Inflammatory macrophage treated with lipopolysaccharide for 4 hours (primary cell): ENCODE measurements around the gene SLC26A8.

Experiments used
- DNase-seq: peaks from one replicate; pipeline ENCODE4 v3.0.0-alpha.2; 2020

The SLC26A8 gene

DNA sequence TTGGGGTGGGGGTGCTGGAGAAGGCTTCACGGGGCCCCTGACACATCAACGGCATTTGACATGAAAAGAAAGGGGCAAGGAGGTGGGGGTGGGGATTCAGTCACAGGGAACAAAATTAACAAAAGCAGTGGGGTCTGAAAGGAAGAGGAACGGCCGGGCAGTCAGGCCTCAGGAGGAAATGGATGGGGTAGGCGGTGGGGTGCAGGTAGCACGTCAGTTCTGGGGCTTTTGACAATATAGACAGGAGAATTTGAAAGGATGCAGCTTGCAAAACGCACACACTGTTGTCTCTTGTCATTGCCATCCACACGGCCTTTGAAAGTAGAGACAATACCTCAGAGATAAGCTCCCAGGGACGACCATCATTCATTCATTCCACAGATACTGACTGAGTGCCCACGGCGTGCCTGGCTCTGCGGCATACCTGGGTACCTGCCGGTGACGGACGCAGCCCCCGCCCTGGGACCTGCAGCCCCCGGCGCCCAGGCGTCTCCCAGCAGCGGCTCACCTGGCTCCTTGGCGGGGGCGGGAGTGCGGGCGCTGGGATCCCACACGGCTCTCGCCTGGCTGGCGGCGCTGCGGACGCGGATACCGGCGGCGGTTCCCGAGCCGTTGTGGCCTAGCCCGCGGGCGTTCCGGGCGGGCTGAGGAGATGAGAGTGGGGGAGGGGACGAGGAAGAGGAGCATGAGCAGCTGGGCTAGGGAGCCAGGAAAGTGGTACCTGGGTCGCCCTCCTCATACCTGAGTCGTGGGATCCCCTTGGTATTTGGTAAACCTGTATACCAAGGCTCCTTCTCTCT lies at the start of gene SLC26A8:
Gene SLC26A8, minus strand, starts transcription at position 646 of the 800 bp plus-strand sequence. CDS start 4,934 bp downstream, outside the sequence.
- no peak for DNase-seq

GRCh38 chr6:36073587-36073986 lies 49.1 kb upstream of the SLC26A8 start:
- DNase-seq: no peak

DNA sequence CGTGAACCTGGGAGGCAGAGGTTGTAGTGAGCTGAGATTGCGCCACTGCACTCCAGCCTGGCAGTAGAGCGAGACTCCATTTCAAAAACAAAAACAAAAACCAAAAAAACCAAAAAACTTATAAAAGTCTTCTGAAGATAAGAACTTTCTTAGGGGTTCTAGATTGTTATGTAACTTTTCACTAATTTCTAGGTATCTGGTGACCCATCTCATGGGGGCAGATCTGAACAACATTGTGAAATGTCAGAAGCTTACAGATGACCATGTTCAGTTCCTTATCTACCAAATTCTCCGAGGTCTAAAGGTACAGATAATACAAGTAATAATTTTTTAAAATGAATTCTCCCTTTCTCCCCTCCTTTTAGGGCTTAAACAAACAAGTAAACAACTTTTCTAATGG lies 48.2 kb upstream of the SLC26A8 start:
- DNase-seq: no peak

DNA sequence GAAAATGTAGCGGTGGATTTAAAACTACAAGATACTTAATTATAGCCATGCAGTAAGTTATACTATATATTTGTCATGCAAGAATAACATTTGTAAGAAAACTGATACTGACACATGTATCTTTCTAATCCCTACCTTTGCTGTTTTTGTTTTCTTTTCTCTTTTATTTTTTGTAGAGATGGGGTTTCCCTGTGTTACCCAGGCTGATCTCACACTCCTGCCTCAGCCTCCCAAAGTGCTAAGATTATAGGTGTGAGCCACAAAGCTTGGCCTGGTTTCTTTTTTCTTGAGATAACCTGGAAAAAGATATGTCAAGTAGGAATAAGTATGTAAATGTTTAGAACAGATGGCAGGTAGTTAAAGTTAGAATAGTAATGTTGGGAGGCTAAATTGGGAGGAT lies 47.3 kb upstream of the SLC26A8 start:
- DNase-seq: no peak

GRCh38 chr6:36071281-36071680 lies 46.8 kb upstream of the SLC26A8 start:
- DNase-seq: no peak

DNA sequence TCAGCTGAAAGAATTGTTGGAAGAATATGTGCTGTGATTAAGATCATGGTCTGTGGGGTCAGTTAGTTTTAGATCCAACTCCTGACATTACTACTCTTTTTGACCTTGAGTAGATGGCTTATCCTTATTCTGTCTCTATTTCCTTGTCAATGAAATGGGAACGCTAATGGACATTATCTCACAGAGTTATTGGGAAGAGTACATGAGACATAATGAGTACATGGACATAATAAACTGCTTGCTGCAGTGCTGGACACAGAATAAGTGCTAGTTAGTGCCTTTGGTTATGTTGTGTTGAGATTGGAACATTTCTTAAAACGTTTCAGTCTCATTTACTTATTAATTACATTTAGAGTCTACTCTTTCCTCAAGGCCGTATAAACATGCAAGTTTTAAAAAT lies 45.8 kb upstream of the SLC26A8 start:
- no peak for DNase-seq

DNA sequence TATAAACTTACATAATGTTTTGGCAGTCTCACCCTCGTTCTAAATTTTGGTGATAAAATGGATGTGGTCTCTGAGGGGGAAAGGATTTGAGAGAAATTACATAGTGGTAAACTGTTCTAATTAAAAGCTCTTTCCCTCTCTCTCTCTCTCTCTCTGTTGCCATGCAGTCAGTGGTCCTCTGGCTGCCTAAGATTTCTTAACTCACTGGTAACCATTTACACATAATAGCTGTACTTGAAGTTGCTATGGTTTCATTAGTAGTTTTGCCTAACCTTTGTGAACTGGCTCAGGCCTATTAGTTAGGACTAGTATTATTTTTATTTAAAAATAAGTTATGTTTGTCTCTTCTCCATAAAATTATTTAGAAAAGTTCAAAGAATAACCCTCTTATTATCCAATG lies 45.1 kb upstream of the SLC26A8 start:
- no peak for DNase-seq

GRCh38 chr6:36068586-36068985 lies 44.1 kb upstream of the SLC26A8 start:
- DNase-seq: no peak

GRCh38 chr6:36068012-36068392 lies 43.6 kb upstream of the SLC26A8 start:
- DNase-seq: no peak

DNA sequence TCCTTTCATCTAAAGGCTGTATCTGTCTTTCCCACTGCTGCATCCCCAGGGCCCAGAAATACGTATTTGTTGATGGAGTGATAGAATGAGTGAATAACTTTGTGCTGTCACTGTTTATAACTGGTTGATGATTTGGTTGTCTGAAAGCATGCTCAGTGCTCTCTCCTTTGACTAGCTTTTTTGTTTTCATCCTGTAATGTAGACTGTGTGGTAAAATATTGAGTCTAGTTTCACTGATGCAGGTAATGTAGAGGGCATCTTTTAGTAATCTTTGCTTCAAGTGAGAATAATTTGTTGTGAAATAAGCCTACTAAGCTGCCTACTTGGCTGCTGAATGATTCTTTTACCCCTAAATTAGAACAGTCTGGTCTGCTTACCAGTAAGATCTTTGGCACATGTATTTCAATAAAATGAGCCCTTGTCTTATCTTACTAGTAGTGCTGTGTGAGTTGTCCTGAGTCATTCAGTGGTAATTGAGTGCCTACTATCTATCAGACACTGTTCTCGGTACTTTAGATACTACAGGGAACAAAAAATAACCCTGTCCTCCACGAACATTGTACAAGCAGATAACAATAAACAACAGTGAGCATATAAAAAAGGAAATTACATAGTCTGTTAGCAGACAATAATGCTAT lies 43.1 kb upstream of the SLC26A8 start:
- DNase-seq: no peak

- DNase-seq: no peak
Measured at GRCh38 chr6:36066817-36067216, 42.4 kb upstream of the SLC26A8 start.

DNA sequence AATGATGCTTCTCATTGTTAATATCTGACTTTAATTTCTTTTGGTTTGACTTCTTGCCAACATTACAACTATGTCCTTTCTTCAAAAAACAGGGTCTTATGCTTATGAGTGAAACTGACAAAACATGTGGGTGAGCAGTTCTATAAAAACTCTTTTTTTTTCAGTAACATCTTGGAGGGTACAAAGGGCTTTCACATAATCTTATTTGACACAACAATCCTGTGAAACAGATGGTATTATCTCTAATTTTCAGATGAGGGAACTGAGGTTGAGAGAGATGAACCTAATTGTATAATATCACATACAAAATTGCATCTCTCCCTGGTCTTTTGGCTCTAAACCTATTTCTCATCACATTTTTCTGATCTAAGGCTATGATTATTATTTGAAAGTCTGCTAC lies 41.5 kb upstream of the SLC26A8 start:
- DNase-seq: no peak

- DNase-seq: no peak
Measured at GRCh38 chr6:36064770-36065396, 40.4 kb upstream of the SLC26A8 start.

- DNase-seq: no peak
Measured at GRCh38 chr6:36063318-36064060, 39.0 kb upstream of the SLC26A8 start.

- DNase-seq: no peak
Measured at GRCh38 chr6:36062247-36062646, 37.8 kb upstream of the SLC26A8 start.

DNA sequence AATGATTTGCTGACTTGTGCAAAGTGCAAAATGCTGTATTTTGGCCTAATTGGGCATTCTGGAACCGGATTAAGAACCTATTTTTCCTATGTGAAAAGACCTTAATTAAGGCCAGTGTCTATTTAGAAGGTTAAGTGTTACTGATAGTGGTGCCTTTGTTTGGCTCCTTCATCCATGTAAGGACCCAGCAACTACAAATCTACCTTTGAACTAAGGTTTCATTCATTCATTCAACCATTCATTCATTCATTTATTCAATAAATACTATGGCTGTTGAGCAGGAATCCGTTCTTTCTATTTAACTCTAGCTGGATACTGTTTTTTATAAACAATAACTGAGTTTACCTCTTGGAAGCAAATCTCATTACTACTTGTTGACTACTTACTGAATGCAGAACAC lies 36.8 kb upstream of the SLC26A8 start:
- no peak for DNase-seq

DNA sequence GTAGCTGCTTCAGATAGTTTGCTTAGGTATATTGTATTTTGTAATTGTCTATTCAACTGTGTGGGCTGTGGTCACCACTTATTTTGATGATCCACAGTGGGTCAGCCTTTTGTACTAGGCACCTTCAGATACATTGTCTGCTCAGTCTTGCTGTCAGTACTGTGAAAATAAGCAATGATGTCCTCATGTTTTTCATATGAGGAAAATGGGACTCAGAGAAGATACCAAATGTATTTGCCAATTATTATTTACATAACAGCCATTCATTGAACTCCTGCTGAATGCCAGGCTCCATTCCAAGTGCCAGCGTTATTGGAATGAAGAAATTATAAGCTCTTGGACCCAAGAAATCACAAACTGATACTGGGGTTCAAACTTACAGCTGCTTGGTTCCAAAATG lies 31.7 kb upstream of the SLC26A8 start:
- DNase-seq: no peak

- DNase-seq: no peak
Measured at GRCh38 chr6:36054956-36055355, 30.5 kb upstream of the SLC26A8 start.

GRCh38 chr6:36054415-36054814 lies 30.0 kb upstream of the SLC26A8 start:
- no peak for DNase-seq

- no peak for DNase-seq
Measured at GRCh38 chr6:36053878-36054277, 29.4 kb upstream of the SLC26A8 start.

GRCh38 chr6:36052097-36052496 lies 27.7 kb upstream of the SLC26A8 start:
- DNase-seq: no peak

DNA sequence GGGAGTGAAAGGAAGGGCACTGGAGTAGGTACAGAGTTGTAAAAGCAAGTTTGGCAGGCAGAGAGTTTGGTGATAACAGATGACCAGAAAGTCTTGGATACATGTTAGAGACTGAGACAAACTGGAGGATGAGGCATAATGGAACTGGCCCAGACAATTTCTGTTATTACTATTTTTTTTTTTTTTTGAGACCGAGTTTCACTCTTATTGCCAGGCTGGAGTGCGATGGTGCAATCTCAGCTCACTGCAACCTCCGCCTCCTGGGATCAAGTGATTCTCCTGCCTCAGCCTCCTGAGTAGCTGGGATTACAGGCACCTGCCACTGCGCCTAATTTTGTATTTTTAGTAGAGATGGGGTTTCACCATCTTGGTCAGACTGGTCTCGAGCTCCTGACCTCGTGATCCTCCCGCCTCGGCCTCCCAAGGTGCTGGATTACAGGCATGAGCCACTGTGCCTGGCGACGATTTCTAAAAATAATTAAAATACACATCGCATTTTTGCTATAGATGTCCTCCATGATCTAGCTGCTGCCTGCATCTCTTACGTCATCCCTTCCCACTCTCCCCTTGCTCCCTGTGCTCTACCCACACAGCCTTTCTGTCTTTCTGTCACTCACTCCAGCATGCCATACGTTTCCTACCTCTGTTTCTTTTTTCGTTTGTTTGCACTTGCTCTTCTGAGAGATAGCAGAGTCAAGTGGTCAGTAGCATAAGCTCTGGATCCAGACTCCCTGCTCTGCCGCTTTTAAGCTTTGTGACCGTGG lies 26.7 kb upstream of the SLC26A8 start:
- DNase-seq: no peak

- DNase-seq: no peak
Measured at GRCh38 chr6:36050305-36050704, 25.9 kb upstream of the SLC26A8 start.
